Stimulated activated CD8-positive, alpha-beta memory T cell treated with anti-CD3 and anti-CD28 coated beads, Interleukin-7, amount 100 ng/mL, for 48 hours (primary cell): ENCODE measurements around the gene RAD51B.
"Not testable (repeated sequence)": the region's sequence is repeated elsewhere in the genome, so short reads cannot be mapped to it uniquely, and the experiment has no call there.

ENCODE experiments used
- DNase-seq, 2 donors: peaks; one replicate each; pipeline ENCODE4 v3.0.0-alpha.2; 2020; ENCODE audit warnings: low read depth in 1 of 2; ENCODE audit errors: extremely low read depth in 1 of 2

The RAD51B gene

DNA sequence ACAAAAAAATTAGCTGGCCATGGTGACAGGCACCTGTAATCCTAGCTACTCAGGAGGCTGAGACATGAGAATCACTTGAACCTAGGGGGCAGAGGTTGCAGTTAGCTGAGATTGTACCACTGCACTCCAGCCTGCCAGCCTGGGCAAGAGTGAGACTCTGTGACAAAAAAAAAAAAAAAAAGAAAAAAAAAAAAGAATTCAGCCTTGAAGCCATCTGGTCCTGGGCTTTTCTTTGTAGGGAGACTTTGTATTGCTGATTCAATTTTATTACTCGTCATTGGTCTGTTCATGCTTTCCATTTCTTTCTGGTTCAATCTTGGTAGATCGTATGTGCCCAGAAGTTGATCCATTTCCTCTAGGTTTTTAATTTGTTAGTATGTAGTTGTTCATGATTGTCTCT lies 243.1 kb downstream of the RAD51B start:
- no peak for DNase-seq

DNA sequence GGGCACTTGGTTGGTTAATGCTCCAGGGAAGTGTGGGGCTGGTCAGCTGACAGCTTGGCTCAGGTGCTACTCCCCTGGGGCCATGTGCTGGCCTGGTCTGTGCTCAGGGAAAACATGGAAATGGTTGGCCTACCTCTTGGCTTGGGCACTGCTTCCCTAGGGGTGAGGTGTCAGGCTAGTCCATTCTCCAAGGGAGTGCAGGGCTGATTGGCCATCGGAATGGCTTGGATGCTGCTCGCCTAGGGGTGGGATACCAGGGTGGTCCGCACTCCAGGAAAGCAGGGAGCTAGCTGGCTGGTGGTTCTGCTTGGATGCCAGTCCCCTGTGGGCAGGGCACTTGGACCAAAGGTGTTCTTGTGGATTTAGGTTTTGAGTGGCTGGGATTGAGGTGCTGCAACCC lies 245.7 kb downstream of the RAD51B start:
- DNase-seq = no peak

DNA sequence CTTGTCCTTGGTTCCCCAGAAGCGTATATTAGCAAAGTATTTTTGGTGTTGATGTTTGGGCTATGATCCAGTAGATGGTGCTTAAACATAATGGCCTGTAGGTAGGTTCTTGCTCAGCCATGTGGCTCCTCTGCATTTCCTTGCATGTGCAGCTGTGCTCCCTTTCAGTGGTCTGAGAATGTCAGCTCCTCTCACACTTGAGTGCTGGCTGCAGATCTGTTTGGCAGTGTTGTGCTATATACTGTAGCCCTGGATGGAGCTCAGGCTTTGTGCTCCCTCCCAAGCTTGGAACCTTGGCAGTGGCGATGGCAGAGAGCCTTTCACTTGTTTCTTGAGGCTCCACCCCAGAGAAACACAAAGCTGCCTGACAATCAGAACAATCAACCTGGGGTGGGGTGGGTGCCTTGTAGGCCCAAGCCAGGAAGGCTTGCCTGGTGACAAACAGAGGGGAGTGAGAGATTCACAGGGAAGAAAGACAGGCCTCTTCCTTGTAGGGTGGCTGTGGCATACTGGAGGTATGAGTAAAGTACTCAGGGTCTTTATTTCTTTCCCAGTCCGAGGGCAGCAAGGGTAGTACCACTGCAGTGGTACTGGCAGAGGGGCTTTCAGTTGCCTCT lies 255.3 kb downstream of the RAD51B start:
- no peak for DNase-seq

DNA sequence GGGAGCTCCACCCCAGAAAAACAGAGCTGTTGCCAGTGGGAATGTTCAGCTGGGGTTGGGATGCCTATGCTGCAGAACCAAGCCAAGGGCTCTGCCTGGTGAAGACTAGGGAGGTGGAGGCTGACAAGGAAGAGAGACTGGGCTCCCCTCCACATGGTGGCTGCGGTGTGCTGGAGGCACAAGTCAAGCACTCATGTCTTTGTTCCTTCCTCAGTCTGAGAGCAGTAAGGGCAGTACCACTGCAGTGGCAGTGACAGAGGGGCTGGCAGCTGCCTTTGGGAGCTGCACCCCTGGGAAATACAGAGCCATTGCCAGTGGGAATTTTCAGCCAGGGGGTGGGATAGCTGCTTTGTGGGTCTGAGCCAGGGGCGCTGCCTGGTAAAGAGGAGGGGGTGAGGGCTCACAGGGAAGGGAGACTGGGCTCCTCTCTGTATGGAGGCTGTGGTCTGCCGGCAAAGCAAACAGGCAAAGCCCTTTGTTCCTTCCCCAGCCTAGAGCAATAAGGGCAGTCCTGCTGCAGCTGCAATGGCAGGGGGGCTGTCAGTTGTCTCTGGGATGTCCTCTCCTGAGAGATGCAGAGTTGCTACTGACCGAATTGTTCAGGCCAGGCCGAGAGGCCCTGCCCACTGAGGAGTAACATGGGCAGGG lies 255.9 kb downstream of the RAD51B start:
- no peak for DNase-seq

DNA sequence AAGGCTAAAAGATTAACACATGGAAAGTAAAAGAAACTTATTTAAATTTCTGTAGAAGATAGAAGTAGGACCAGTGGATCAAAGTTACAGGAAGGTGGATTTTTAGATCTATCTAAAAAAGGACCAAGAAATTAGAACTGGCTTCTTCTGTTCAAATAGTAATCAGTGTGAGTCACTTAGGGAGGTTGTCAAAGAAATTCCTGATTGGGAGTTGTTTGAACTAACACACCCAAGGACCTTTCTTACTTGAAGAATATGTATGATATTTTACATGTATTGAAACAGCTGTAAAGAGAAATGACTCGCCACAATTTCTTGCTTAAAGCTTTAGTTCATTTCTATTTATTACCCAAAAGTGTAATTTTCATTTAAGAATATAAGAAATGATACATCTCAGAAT lies 256.9 kb downstream of the RAD51B start:
- DNase-seq = no peak

DNA sequence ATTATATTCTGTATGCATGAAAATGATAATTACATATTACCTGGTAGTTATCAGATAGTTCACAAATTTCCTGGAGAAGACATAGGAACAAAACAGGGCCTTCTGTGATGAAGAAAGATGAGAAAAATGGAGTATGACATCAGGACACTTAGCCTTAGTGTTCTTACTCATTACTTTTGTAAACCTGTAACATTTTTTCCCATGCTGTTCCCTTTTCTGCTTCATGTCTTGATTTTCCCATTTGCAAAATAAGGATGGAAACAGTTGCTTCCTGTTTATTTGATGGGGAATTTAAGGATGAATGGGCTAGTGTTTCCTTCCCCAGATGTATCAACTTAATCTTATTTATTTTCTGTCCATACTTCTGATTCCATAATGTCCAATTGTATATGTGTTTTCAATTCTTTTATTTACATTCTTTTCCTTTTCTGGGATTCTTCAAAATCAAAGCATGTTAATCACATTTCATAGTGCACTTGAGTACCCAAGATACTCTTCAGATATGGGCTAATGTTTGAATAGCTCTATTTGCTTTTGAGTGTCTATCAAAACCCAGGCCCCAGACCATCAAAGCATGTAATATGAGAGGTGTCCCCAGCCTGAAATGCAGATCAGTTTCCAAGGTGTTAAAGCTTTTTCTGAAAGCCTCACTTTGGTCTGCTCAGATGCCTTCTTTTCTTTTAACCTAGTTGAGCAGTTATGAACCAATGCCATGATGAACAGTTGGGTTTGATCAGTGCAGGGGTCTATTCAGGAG lies 260.5 kb downstream of the RAD51B start:
- no peak for DNase-seq

DNA sequence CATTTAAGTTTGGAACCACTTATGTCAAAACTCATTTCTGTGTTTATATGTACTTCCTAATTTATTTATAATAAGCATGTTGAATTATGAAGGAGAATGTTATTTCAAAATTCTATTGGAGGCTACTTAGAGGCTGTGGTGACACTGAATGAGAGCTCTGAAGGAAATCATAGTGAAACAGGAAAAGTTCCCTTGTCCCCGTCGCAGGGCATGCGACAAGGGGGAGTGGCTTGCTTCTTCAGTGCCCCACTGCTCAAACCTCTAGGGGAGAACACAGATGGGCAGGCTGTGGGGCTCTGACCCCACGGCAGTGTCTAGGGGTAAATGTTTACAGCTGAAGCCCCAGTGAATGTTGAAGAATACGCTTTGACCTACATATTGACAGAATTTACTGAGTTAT lies 261.9 kb downstream of the RAD51B start:
- DNase-seq = no peak

DNA sequence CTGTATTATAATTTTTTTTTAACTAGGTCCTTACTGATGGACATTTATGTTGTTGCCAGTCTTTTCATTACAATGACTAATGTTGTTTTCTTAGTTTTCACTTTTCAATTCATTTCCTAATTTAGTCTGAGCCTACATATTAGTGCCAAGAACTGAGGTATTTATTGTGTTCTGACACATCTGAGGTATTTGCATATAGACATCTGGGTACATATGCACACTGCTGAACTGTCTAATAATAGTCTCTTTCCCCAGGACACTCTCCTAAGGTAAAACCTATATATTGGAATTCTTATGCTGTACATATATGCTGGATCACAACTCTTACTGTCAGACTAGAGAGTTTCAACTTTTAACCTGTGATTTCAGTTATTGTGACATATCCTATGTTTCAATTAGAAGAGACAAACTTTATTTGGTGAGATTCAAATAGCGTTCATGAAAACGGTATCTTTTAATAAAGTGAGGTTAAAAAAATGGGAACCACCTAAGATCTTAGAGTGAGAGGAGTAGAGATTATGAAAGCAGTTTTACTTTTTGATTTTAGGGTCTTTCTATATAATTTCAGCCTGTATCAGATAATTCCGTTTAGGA lies 263.2 kb downstream of the RAD51B start:
- DNase-seq = no peak

DNA sequence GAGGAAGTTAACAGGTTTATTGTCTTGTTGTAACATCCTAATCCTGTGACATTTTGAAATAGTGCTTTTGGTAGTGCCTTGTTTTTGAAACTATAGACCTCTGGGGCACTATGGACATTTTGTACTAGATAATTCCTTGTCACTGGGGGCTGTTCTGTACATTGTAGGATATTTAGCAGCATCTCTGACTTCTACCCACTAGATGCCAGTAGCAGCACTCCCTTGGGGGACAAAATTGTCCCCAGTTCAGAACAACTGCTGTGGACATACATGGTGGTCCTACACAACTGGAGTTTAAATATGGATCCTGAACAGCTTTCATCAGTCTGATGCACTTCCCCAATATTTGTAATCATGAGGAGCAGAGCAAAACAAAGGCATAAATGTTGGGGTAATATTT lies 264.7 kb downstream of the RAD51B start:
- no peak for DNase-seq

DNA sequence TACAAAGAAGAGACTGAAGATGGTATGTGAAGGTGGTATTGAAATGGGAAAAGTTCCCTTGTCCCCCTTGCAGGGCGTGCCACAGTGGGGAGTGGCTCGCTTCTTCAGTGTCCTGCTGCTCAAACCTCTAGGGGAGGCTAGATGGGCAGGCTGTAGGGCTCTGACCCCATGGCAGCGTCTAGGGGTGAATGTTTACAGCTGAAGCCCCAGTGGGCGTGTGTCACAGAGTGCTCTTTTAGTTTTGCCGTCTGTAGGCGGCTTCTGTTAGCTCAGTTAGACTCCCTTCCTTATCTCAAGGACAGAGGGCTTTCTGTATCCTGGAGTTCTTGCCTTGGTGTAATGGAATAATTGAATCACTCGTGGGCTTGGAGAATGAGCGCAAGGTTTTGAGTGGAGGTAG lies 266.2 kb downstream of the RAD51B start:
- no peak for DNase-seq

DNA sequence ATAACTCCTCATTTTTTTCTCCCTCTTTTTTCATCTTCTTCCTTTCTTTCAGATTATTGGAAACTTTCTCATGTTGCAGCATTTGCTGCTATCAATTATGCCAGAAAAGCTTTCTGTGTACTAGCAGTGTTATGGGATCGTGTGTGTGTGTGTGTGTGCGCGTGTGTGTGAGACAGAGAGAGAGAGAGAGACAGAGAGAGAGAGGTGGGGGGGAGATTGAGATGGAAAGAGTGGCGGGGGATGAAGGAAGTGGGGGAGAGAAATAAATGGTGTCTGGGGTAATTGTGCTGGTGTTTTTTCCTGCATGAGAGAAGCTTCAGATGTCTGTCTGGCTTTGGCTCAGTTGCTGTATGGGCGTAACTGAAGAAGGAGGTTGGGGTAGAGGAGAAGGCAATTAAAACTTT lies 268.9 kb downstream of the RAD51B start:
- no peak for DNase-seq

DNA sequence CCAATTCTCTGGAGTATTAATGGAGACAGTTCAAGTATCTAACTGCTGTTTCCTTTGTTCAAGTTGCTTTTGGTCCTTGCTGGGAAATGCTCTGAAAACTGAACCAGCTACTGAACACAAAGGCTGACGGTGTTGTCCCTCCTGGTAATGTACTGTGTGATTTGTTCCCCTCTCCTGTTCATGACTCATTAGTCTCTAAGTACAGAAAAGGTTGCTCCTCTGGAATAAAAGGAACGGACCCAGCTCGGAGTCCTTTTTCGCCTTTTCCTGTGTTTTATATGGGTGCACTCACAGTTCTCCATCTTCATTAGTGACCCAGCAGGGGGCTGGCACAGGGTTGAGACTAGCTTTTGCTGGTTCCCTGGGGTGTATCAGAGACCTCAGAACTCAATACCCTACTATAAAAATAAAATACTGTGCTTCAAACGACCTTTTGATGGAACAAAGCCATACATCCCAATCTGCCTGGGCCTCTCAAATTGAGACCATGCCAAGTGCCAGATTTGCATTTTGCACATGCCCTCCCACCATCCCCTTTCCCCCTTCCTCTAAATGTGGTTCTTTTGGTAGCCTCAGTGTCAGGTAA lies 269.7 kb downstream of the RAD51B start:
- no peak for DNase-seq

DNA sequence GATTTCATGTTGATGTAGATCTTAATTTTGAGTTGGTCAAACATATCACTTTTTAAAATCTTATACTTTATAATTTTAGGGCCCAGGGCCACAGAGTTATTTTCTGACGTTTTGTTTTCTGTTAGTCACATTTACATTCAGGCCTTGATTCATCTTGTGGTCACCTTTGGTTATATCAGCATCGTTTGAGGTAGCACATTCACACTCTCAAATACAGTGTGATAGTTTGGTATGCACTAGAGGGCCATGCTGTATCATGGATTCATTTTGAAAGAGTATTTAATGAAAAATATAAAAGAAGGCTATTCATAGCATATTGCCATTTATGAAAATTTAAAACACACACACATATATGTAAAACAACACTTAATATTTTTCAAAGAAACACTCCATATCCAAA lies 274.6 kb downstream of the RAD51B start:
- no peak for DNase-seq

DNA sequence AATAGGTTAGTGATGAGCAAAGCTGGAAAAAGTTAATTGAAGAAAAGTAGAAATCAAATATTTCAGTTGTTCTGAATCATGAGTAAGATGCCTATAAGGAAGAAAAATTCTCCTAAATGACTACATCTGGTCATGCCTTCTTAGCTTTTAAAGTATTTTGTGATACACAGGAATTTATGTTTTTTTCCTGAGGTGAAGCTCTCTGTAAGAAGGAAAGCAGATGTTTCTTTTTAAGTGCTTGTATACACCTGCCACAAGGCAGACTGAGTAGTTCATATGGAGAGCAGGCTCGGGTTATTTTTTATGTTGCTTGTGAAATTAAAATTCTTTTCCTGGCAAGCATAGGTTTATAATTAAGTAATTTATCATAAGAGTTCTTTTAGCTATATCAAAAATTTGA lies 275.2 kb downstream of the RAD51B start:
- no peak for DNase-seq

DNA sequence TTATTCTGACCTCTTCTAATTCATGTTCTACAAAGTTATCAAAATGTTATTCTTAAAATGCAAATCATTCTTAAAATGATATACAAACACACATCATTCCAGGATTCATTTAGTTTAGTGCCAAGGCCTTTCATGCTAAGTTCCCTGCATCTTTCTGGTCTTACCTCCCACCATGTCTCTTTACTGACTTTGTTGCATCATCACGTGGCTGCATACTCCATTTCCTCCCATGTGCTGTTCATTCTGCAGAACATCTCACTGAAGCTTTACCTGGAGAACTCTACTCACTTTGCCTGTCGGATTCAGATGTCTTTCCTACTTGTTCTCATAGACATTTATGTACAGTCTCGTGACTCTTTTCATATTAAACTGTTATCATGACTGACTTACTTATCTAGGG lies 278.1 kb downstream of the RAD51B start:
- DNase-seq = no peak

DNA sequence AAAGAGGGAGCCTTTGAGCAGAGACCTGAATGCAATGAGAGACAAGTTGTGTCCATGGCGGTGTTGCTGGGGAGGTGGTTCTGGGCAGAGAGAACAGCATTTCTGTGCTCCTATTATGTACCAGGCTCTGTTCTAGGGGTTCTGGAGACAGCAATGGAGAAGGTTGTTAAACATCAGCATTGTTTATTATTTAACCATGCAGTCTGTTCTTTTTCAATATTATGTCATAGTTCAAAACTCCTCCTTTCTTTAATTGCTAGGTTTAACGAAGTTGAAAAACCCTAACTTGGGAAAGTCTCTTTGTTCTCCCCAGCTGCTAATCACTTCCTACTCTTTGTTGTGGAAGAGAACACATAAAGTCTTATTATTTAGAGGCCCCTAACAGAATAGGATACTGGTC lies 279.3 kb downstream of the RAD51B start:
- DNase-seq = no peak

DNA sequence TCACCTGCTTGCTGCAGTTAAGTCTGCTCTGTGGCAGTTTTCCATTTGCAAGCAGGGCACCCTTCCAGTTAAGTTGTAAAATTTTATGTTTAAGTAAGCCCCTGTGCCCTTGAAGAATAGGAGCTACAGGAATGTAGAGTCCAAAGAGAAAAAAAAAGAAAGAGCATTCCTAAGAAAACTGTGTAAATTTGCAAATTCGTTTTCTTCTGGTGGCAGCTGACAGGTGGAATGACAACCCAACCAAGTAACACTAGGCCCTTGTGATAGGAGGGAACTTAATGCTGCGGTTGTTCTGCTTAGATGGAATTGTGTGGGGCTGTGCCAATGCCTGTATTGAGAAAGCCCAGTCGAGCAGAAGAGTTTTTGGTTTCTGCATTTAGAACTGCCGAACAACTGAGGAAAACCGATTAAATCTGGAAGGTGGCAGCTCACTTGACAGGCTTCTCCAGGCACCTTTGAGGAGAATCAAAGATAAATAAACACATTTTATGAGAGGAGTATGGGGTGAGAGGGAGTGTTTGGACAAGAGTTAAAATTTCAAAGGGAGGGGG lies 280.0 kb downstream of the RAD51B start:
- no peak for DNase-seq

DNA sequence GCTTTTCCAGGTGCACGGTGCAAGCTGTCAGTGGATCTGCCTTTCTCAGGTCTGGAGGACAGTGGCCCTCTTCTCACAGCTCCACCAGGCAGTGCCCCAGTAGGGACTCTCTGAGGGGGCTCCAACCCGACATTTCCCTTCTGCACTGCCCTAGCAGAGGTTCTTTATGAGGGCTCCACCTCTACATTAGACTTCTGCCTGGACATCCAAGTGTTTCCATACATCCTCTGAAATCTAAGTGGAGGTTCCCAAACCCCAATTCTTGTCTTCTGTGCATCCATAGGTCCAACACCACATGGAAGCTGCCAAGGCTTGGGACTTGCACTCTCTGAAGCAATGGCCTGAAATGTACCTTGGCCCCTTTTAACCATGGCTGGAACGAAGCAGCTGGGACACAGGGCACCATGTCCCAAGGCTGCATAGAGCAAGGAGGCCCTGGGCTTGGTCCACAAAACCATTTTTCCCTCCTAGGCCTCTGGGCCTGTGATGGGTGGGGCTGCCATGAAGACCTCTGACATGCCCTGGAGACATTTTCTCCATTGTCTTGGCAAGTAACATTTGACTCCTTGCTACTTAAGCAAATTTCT lies 282.2 kb downstream of the RAD51B start:
- not testable (repeated sequence) for DNase-seq

DNA sequence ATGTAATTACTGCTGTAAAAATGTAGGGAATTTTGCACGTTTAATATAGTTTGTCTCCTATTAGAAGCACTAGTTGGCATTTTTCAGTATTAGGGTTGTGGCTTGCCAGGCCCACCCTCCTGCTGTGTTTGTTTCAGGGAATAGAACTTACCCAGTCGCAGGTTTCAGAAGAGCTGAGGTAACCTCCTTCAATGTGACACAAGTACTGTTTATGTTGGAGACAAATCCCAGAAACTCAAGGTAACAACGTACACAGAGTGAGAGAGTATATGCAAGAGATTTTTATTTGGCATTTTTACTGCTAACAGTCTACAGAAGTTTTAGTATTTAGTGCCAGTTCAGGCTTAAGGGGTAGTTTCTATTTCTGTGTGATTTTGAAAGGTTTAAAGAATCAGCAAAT lies 284.3 kb downstream of the RAD51B start:
- no peak for DNase-seq

DNA sequence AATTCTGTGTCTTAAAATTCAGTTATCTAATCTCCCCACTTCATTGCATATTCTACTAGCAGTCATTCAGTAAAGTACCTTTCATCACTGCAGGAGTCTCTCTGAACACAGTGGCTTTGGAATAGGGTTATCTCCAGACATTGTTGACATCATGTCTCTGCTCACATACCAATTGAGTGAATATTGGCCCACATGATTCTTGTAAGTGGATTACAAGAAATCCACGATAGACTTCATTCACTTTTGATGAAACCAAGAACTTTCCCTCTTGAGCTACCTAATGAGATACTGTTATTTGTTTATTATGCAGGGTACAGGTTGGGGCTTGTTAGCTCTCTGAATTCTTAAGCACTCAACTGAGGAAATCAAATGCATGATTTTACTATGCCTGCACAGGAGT lies 284.9 kb downstream of the RAD51B start:
- DNase-seq = no peak

DNA sequence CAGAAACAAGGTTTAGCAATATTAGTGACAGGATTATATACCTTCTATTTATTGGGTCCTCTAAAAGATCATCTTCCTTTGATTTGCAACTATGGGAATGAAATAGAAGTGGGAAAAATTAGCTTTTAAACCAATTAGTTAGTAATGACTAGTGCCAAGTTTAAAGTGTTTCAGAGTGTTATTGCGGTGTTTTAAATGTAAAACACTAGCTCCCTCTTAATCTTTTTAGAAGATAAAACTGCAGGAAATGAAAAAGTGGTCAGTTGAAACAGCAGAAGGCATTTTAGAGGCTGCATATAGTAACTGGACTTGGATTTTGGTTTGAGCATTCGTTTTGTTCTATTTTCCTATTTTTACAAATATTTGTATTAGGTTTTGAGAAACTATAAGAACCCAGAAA lies 286.2 kb downstream of the RAD51B start:
- DNase-seq = no peak
